GM12864 (cell line): ENCODE results near the gene MORN1.
"Not testable (repeated sequence)": the region's sequence is repeated elsewhere in the genome, so short reads cannot be mapped to it uniquely, and the experiment has no call there.

Experiments
- DNase-seq: peaks from one replicate; pipeline ENCODE4 v3.0.0-alpha.2; 2011; ENCODE audit warnings: low read depth
- H3K4me3 ChIP-seq: 2 replicates; pipeline ENCODE4 v1.5.1; 2011; ENCODE audit warnings: mild to moderate bottlenecking, low read depth, low read length, control low read depth
- TF ChIP-seq, protein P1 (sequence below): IDR thresholded peaks from 2 replicates; pipeline ENCODE4 v1.5.1; 2011; ENCODE audit warnings: low read depth, mild to moderate bottlenecking, moderate library complexity, low read length, control low read depth, inconsistent platforms; ENCODE audit errors: missing control alignments

The MORN1 gene

DNA sequence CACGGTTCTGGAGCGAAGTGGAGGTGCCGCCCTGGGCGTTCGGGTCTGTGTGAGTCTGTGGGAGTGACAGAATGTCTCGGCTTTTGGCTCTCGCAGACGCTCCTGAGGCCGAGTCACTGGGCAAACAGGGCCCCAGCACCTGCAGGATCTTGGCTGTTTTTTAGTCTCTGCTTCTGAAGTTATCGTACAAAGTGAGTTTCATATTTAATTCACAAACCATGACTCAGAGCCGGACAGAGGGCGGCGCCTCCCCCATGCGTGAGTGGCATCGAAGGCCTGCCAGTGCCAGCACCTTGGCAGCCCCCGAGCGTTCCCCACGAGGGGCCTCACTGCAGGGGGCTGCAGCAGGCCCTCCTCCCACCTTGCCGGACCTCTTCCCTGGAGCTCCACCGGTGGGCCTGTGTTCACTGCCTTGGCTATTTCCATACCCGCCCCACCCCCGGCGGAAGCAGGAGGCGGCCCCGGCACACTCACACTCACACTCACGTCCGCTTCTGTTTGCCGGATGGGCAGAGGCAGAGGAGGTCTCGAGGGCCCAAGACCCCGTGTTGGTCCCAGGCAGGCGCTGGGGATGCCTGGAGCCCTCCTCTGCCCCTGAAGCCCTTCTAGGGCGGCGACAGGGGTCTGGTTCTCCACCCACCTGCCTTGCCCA, 56.3 kb downstream of the MORN1 start:
- TF ChIP-seq, protein P1, sequence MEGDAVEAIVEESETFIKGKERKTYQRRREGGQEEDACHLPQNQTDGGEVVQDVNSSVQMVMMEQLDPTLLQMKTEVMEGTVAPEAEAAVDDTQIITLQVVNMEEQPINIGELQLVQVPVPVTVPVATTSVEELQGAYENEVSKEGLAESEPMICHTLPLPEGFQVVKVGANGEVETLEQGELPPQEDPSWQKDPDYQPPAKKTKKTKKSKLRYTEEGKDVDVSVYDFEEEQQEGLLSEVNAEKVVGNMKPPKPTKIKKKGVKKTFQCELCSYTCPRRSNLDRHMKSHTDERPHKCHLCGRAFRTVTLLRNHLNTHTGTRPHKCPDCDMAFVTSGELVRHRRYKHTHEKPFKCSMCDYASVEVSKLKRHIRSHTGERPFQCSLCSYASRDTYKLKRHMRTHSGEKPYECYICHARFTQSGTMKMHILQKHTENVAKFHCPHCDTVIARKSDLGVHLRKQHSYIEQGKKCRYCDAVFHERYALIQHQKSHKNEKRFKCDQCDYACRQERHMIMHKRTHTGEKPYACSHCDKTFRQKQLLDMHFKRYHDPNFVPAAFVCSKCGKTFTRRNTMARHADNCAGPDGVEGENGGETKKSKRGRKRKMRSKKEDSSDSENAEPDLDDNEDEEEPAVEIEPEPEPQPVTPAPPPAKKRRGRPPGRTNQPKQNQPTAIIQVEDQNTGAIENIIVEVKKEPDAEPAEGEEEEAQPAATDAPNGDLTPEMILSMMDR, result no peak
- H3K4me3 ChIP-seq, result no peak overlapping the region
- DNase-seq, result no peak

DNA sequence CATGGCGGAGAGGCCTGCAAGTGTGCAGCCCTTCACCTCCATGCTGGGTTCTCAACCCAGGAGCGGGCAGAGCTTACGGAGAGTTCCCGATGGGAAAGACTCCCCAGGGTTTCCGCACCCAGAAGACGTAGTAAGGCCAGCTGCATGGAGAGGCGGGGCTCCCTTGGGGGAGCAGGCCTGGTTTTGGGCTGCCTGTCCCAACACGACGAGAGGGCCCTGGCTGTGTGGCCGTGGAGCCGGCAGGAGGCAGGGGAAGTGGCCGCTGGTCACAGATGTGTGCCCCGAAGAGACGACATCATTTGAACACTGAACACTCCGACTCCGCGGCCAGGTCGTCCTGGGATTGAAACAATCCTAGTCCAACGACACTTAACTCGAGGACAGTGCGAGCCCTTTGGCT, 57.0 kb downstream of the MORN1 start:
- DNase-seq, result no peak
- TF ChIP-seq, protein P1, result no peak
- H3K4me3 ChIP-seq, result no peak overlapping the region

DNA sequence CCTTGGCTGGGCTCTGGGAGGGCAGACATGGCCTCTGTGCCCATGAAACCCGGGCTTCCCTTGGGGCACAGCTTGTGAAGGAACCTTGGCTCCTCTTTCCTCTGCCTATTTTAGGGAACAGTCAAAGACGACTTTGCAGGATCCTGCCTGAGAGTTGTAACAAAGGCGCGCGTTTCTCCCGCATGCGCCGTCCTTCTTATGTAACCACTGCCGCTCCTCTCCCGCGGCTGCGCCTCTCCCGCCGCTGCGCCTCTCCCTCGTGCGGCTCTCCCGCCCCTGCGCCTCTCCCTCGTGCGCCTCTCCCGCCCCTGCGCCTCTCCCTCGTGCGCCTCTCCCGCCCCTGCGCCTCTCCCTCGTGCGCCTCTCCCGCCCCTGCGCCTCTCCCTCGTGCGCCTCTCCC, 59.8 kb downstream of the MORN1 start:
- not testable (repeated sequence) for DNase-seq, H3K4me3 ChIP-seq

DNA sequence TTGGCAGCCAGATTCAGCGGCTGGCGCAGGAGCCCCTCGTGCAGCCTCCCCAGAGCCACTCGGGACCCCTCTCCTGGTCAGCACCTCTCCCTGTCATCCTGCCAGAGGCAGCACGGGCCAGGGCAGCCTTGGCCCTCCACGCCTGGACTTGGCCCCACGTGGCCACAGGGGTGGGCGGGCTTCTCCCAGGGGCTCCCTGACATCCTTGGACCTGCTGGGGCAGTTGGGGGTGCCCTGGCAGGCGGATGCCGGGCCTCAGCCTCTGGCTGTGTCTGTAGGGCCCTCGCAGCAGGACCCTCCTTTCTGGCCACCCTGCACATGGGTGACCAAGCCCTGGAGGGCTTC, 60.2 kb downstream of the MORN1 start:
- no peak for DNase-seq
- no peak overlapping the region for H3K4me3 ChIP-seq
- TF ChIP-seq, protein P1, result no peak

DNA sequence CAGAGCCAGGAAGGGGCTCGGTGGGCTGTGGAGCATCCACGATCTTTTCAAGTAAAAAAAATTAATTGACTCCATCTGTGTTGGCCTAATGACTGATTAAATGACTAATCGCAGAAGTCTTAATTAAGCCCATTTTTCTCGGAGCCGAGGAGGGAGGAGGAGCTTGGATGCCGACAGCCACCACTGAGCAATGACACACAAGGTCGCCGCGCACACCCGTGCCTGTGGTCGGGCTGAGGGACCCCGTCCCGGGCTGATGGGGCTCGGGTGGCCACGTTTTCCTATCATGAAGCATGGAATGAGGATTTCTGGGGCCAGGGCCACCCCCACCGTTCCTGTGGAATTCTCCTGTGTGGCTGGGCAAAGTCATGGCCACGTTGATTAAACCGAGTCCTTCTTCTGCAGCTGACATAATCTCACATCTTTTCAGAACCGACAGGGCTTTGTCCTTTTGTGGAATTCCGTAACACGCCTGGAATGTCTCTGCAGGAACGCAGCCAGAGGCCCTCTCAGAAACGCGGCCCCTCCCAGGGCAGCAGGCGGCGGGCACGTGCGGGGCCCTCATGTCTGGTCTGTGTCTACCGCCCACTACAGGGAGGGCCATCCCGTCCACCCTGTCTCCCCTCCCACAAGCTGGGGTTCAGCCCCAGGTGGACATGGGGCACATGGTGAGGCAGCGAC, 60.7 kb downstream of the MORN1 start:
- DNase-seq, result no peak
- H3K4me3 ChIP-seq, result no peak overlapping the region
- TF ChIP-seq, protein P1, result no peak

DNA sequence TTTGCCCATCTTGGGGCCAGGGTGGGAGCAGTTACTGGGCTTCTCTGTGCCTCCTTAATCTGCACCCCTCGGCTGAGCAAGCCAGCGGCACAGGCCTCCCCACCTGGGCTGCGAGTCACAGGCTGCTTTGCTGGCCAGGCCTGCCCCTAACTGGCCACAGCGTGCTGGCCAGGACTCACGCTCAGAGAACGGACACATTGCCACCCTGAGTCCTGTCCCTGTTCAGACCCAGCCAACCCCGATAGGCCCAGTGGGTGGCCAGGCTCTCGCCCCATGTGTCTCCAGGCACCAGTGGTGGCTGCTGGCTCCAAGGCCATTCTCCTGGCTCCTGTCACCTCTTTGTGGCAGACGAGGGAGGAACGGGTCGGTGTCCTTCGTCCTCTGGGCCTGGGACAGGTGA, 61.3 kb downstream of the MORN1 start:
- TF ChIP-seq, protein P1, result no peak
- H3K4me3 ChIP-seq, result no peak overlapping the region
- DNase-seq, result no peak

DNA sequence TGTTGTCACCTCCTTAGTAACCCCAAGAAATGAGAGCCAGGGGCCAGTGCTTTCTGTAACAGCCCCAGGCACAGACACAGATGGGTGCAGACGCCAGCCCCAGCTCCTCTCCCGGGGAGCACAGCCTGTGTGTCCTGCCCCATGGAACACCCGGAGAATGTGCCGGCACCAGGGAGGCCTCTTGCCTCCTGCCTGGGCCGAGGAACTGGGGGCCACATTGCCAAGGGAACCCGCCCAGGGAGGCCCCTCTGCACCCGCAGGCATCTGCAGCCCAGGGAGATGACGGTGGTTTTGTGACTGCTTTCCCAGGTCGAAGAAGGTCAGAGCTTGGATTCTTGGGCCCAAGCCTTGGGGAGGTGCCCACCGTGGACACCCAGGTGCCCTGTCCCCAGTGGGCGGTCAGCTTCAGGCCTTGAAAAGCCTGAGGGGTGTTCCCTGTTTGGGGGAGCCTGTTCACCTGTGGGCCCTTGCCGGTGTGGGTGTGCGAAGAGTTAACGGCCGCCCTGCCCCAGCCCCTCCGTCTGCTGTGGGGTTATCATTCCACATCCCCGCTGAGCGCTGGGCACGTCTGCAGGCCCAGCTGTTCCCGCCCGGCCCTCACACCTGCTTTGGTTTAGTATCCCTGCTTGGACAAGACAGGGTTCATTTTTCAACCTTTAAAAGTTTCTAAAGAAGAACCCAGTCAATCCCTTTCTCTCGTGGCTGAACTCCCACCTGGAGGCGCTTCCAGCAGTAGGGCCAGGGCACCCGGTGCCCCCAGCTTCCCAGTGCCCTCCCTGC, 62.5 kb downstream of the MORN1 start:
- no peak for DNase-seq
- no peak overlapping the region for H3K4me3 ChIP-seq
- TF ChIP-seq, protein P1, result no peak
